Measurements from ENCODE around the gene CCDC8. TPM values are rescaled to one million over a fixed set of nuclear protein-coding genes. Genes with fewer than 3 reads are reported as not detected.

CCDC8 gene
- total and polyA plus RNA-seq, 2 experiments from 2014 or later, result 5.6 to 16.5 TPM

GRCh38 chr19:46387713-46388130 lies 25.6 kb downstream of the CCDC8 start:
- Mint-ChIP-seq H3K36me3 (ENCODE audit: low read depth) (peaks cover 79% of the 10 kb centered on the region), H3K4me3 (no peak overlapping the region), H3K4me1 (peaks cover 6% of the 10 kb centered on the region), H3K27me3 (ENCODE audit: insufficient read depth, low read depth, poor library complexity) (peaks cover 18% of the 10 kb centered on the region), H3K9me3 (no peaks in the 10 kb centered on the region), H3K27ac (no peak overlapping the region)
- H4K20me1 ChIP-seq (replicated peaks; ENCODE audit: insufficient read depth), result peaks cover 1% of the 10 kb centered on the region
- no peaks in the 10 kb centered on the region for H3K27me3 ChIP-seq (ENCODE audit: insufficient read depth)
- ATAC-seq (no peak), DNase-seq (ENCODE audit: low spot score) (no peak)
- no peaks in the 10 kb centered on the region for H3K79me2 ChIP-seq (replicated peaks; ENCODE audit: insufficient read depth)
- TF ChIP-seq CREB1 (CRISPR knock-in tag; IDR thresholded peaks at IDR 0.05; ENCODE audit: low read depth), result no peak
- no peak for TF ChIP-seq ZNF331 (CRISPR knock-in tag; IDR thresholded peaks at IDR 0.05; ENCODE audit: low read depth)
- no peak for TF ChIP-seq STAT1 (IDR thresholded peaks at IDR 0.05; ENCODE audit: unreplicated experiment)
- TF ChIP-seq, protein P1, sequence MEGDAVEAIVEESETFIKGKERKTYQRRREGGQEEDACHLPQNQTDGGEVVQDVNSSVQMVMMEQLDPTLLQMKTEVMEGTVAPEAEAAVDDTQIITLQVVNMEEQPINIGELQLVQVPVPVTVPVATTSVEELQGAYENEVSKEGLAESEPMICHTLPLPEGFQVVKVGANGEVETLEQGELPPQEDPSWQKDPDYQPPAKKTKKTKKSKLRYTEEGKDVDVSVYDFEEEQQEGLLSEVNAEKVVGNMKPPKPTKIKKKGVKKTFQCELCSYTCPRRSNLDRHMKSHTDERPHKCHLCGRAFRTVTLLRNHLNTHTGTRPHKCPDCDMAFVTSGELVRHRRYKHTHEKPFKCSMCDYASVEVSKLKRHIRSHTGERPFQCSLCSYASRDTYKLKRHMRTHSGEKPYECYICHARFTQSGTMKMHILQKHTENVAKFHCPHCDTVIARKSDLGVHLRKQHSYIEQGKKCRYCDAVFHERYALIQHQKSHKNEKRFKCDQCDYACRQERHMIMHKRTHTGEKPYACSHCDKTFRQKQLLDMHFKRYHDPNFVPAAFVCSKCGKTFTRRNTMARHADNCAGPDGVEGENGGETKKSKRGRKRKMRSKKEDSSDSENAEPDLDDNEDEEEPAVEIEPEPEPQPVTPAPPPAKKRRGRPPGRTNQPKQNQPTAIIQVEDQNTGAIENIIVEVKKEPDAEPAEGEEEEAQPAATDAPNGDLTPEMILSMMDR (conservative IDR thresholded peaks at IDR 0.05; ENCODE audit: low read depth in 2 of 2), result no peak
- TF ChIP-seq, protein P2, sequence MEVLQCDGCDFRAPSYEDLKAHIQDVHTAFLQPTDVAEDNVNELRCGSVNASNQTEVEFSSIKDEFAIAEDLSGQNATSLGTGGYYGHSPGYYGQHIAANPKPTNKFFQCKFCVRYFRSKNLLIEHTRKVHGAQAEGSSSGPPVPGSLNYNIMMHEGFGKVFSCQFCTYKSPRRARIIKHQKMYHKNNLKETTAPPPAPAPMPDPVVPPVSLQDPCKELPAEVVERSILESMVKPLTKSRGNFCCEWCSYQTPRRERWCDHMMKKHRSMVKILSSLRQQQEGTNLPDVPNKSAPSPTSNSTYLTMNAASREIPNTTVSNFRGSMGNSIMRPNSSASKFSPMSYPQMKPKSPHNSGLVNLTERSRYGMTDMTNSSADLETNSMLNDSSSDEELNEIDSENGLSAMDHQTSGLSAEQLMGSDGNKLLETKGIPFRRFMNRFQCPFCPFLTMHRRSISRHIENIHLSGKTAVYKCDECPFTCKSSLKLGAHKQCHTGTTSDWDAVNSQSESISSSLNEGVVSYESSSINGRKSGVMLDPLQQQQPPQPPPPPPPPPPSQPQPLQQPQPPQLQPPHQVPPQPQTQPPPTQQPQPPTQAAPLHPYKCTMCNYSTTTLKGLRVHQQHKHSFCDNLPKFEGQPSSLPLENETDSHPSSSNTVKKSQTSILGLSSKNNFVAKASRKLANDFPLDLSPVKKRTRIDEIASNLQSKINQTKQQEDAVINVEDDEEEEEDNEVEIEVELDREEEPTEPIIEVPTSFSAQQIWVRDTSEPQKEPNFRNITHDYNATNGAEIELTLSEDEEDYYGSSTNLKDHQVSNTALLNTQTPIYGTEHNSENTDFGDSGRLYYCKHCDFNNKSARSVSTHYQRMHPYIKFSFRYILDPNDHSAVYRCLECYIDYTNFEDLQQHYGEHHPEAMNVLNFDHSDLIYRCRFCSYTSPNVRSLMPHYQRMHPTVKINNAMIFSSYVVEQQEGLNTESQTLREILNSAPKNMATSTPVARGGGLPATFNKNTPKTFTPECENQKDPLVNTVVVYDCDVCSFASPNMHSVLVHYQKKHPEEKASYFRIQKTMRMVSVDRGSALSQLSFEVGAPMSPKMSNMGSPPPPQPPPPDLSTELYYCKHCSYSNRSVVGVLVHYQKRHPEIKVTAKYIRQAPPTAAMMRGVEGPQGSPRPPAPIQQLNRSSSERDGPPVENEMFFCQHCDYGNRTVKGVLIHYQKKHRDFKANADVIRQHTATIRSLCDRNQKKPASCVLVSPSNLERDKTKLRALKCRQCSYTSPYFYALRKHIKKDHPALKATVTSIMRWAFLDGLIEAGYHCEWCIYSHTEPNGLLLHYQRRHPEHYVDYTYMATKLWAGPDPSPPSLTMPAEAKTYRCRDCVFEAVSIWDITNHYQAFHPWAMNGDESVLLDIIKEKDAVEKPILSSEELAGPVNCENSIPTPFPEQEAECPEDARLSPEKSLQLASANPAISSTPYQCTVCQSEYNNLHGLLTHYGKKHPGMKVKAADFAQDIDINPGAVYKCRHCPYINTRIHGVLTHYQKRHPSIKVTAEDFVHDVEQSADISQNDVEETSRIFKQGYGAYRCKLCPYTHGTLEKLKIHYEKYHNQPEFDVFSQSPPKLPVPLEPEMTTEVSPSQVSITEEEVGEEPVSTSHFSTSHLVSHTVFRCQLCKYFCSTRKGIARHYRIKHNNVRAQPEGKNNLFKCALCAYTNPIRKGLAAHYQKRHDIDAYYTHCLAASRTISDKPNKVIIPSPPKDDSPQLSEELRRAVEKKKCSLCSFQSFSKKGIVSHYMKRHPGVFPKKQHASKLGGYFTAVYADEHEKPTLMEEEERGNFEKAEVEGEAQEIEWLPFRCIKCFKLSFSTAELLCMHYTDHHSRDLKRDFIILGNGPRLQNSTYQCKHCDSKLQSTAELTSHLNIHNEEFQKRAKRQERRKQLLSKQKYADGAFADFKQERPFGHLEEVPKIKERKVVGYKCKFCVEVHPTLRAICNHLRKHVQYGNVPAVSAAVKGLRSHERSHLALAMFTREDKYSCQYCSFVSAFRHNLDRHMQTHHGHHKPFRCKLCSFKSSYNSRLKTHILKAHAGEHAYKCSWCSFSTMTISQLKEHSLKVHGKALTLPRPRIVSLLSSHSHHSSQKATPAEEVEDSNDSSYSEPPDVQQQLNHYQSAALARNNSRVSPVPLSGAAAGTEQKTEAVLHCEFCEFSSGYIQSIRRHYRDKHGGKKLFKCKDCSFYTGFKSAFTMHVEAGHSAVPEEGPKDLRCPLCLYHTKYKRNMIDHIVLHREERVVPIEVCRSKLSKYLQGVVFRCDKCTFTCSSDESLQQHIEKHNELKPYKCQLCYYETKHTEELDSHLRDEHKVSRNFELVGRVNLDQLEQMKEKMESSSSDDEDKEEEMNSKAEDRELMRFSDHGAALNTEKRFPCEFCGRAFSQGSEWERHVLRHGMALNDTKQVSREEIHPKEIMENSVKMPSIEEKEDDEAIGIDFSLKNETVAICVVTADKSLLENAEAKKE (CRISPR knock-in tag; IDR thresholded peaks at IDR 0.05), result no peak
- TF ChIP-seq EZH2phosphoT487 (IDR thresholded peaks at IDR 0.05; ENCODE audit: unreplicated experiment), result no peak
- no peak for TF ChIP-seq POLR2AphosphoS5 (IDR thresholded peaks at IDR 0.05; ENCODE audit: low read depth)
- H3K9me2 ChIP-seq (ENCODE audit: insufficient read depth), result no peaks in the 10 kb centered on the region
- H2AFZ ChIP-seq, result no peak overlapping the region
- 0 out of 2 replicates have a peak, but pooled peaks cover 5% of the 10 kb centered on the region for H3F3A ChIP-seq (replicated peaks; ENCODE audit: low read depth)
- peaks cover 2% of the 10 kb centered on the region for H3K36me3 ChIP-seq (ENCODE audit: insufficient read depth)
- no peak overlapping the region for H3K4me2 ChIP-seq
- no peaks in the 10 kb centered on the region for H3K4me1 ChIP-seq (ENCODE audit: insufficient read depth)
- H3K27ac ChIP-seq (ENCODE audit: low read depth), result no peak overlapping the region
- no peak overlapping the region for H3K4me3 ChIP-seq
